ENCODE measurements around the gene RBM6. TPM values are rescaled to one million over a fixed set of nuclear protein-coding genes. Genes with fewer than 3 reads are reported as not detected.

Gene RBM6
- total RNA-seq, 1 experiment from 2014 or later = 118 TPM

- H3K4me1 Mint-ChIP-seq = peaks cover 32% of the 10 kb centered on the region
- ATAC-seq (peak; percentile 91), DNase-seq (ENCODE audit: low spot score) (peak; percentile 94)
- H3K4me3 Mint-ChIP-seq = peak within 1 kb of the TSS; percentile 66
- H3K9me3 Mint-ChIP-seq = no peaks in the 10 kb centered on the region
- CTCF ChIA-PET = interaction anchor here (0.6 to 8.9 kb wide), 6 partner anchors 26 to 101 kb away, joined by 3 to 115 read pairs (median 4); partner anchors contain the start of genes CAMKV, INKA1 and MON1A
- POLR2A ChIA-PET = no interaction called here
- H3K27me3 Mint-ChIP-seq (ENCODE audit: low read depth) = no peaks in the 10 kb centered on the region
- peak within 1 kb of the TSS; percentile 95 for H3K27ac Mint-ChIP-seq
- no peaks in the 10 kb centered on the region for H3K36me3 Mint-ChIP-seq
- TF ChIP-seq ZNF138 (CRISPR knock-in tag; conservative IDR thresholded peaks at IDR 0.05) (no peak), ATF2 (CRISPR knock-in tag; IDR thresholded peaks at IDR 0.05; ENCODE audit: borderline replicate concordance, low read depth) (no peak), NR2C2 (CRISPR knock-in tag; IDR thresholded peaks at IDR 0.05) (no peak), ETV6 (CRISPR knock-in tag; IDR thresholded peaks at IDR 0.05) (no peak), ZNF396 (CRISPR knock-in tag; IDR thresholded peaks at IDR 0.05; ENCODE audit: borderline replicate concordance) (no peak), ZNF425 (CRISPR knock-in tag; conservative IDR thresholded peaks at IDR 0.05) (no peak), MXD4 (CRISPR knock-in tag; IDR thresholded peaks at IDR 0.05; ENCODE audit: borderline replicate concordance) (no peak), ATF3 (CRISPR knock-in tag; conservative IDR thresholded peaks at IDR 0.05) (no peak), AFF4 (CRISPR knock-in tag; IDR thresholded peaks at IDR 0.05; ENCODE audit: borderline replicate concordance) (no peak), PRRX2 (CRISPR knock-in tag; IDR thresholded peaks at IDR 0.05) (no peak), JAZF1 (CRISPR knock-in tag; IDR thresholded peaks at IDR 0.05) (no peak), RELA (CRISPR knock-in tag; IDR thresholded peaks at IDR 0.05; ENCODE audit: borderline replicate concordance) (no peak), ZNF281 (CRISPR knock-in tag; IDR thresholded peaks at IDR 0.05) (peak; percentile 85; the same call in 1 of the 2 replicates), STAT6 (CRISPR knock-in tag; conservative IDR thresholded peaks at IDR 0.05; ENCODE audit: low read depth) (no peak), ZNF423 (CRISPR knock-in tag; IDR thresholded peaks at IDR 0.05) (no peak), FOXP4 (CRISPR knock-in tag; IDR thresholded peaks at IDR 0.05) (no peak), ZNF512 (CRISPR knock-in tag; IDR thresholded peaks at IDR 0.05; ENCODE audit: borderline replicate concordance) (no peak), TP53 (CRISPR knock-in tag; IDR thresholded peaks at IDR 0.05) (peak; percentile 47; the same call in 1 of the 2 replicates)
These were observed 36.2 kb upstream of the RBM6 start, which contains the start of gene MST1R for GRCh38 chr3:49903451-49904424. Gene MST1R (minus strand): TSS chr3:49903873. CDS start chr3:49903609, 264 bp downstream.
